Kidney capillary endothelial cell (primary cell): Measurements from ENCODE around the gene SMYD3.
"Not testable (repeated sequence)": the region's sequence is repeated elsewhere in the genome, so short reads cannot be mapped to it uniquely, and the experiment has no call there.

Experiments used
- DNase-seq: peaks from one replicate; pipeline ENCODE4 v3.0.0-alpha.2; 2018; ENCODE audit warnings: low spot score

The SMYD3 gene

DNA sequence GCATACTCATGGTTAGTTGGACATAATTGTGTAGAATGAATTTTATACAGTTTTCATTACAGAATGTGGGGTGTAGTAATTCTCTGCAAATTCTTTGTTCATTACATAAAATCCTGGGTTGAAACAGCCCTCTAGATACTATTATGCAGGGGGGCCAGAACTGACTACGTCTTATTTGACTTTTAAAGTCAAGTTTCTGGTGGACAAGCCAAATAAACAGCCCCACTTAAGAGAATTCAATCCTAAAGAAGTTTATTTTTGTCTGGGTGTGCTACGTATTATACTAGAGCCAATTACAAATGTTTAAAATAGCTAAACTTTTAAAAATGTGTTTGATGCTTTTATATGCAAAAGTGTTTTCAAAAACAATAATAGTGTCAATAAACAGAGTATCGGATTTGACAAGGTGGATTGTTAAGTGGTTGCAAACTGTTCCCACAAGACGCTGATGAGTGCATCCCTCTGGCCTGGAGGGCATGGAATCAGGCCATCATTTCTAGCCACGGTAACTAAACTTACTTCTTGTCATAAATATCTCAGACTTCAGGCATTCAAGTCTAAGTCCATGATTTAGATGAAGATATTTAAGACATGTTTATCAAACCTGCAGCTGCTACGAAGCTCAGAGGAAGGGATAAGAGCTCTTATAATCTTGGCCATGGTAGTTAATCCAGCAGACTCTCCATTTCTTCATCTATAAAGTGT, 706.0 kb downstream of the SMYD3 start:
- no peak for DNase-seq

DNA sequence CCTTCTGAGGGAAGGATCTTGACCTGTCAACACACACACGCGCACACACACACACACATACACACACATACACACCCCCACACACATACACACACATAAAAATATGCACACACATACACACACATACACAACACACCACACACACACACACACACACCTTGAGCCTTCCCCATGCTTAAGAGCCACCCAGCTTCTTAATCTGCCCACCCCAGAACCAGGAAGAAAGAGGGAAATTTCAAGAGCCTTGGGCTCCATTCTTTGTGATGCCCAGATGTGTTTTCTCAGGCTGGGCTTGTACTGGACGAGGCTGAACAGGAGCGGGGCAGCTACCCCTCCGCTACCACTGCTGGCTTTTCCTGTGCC, 708.7 kb downstream of the SMYD3 start:
- DNase-seq, result no peak

- DNase-seq, result no peak
Measured at GRCh38 chr1:245797592-245798348, 709.3 kb downstream of the SMYD3 start.

DNA sequence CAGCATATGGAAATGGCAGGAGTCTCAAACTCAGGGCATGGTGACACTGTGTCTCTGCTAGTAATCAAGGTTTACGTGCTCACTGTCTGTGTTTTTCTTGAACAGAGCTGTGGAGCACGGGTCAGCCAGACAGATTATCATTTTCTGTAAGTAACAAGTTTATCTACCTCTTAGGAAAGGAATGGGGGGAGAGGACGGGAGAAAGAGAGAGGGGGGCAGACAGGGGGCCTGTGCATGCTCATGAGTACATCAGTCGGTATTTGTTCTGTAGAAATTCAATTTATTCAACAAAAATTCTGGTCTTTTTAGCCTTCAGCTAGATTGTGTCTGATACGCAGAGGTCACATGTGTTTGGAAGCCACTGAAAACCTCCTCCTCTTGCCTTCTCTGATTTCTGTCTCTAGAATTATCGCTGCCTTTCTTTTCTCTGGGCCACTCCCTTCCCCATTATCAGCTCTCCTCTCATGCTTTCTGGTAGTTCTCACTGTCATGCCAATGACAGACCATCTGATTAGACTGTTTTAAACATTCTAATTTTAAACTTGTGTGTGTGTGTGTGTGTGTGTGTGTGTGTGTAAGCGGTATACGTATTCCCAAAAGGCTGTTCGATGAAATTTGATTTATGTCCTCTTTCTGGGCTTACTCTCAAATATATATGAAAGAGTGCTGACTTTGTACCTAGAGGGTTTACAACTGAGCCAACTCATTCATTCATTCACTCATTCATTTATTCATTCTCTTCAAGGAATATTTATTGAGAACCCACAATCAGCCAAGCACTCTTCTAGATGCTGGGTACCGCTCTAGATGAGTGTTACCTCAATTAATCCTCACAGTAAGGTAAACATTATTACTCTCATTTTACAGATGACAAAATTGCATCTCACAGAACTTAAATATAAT, 715.4 kb downstream of the SMYD3 start:
- no peak for DNase-seq

DNA sequence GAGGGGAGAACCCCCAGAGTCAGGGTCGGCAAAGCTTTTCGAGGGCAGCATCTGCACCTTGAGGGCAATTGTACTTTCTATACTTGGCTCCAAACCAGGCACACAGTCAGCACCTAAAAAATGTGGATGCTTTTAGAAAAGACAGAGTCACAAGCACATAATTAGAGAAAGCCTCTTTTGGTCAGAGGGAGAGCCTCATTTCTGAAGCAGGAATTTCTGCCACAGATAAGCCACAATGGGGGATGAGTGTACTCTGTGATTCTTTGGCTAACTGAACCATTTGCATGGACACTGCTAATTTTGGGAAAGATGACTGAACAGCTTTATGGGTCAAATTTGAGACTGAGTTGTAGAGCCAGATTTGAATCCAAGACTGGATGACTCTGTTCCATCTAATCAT, 716.6 kb downstream of the SMYD3 start:
- DNase-seq, result no peak

GRCh38 chr1:245788886-245789285, 718.2 kb downstream of the SMYD3 start:
- no peak for DNase-seq

GRCh38 chr1:245788269-245788668, 718.8 kb downstream of the SMYD3 start:
- DNase-seq, result no peak

DNA sequence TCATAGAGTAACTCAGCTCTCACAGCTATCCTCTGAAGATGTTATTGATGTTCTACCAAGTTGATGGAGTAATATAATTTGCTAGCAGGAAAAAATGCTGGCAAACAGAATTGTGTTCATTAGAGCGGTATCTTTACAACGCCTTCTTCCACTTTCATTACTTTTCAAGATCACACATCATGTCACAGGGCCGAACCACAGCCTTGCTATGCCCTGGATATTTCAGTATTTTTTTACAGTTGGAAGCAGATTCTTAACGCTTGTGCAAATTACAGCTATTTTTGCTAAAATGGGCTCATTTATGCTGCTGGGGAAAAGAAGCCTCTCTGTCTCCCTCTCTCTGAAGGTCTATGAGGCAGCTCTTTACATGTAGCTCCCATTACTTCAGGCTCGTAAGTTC, 720.1 kb downstream of the SMYD3 start:
- DNase-seq, result no peak

- no peak for DNase-seq
Measured at GRCh38 chr1:245779797-245780755, 727.0 kb downstream of the SMYD3 start.

DNA sequence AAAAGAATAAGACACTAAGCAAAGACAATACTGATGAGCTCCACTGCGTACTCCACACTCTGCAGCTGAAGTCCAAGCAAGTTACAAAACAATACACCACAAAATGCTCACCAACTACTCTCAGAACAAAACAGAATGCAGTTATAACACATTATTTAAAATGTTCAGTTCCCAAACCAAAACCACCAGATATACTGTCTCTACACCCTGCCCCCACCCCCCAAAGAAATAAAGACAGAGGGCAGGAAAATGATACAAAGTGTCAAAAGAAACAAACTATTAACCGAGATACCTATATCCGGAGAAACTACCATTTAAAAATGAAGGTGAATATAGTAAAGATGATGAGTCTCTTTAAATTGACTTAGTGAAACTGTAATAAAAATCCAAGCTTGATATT, 729.3 kb downstream of the SMYD3 start:
- no peak for DNase-seq

GRCh38 chr1:245776694-245777332, 730.3 kb downstream of the SMYD3 start:
- DNase-seq, result no peak

DNA sequence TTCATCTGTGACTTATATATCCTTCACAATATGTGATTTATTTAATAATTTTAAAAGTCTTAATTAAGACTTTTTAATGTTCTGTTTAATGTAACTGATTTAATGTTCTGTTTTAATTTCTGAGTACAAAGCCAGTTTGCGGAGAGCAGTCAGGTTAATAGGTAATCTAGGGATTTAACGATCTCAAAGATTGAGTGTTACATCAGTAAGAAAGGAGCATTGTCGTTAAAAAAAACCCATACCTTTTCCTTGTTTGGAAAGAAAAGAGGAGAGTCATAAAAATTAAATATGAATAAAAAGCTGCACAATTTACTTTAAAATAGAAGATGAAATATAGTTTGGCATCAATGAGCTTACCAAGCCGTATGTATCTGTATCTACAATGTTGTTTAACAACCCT, 730.9 kb downstream of the SMYD3 start:
- DNase-seq, result no peak

DNA sequence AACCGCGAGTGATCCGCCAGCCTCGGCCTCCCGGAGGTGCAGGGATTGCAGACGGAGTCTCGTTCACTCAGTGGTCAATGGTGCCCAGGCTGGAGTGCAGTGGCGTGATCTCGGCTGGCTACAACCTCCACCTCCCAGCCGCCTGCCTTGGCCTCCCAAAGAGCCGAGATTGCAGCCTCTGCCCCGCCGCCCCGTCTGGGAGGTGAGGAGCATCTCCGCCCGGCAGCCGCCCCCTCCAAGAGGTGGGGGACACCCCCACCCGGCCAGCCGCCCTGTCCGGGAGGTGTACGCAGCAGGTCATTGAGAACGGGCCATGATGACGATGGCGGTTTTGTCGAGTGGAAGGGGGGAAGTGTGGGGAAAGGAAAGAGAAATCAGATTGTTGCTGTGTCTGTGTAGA, 732.1 kb downstream of the SMYD3 start:
- not testable (repeated sequence) for DNase-seq

GRCh38 chr1:245774196-245774595, 732.9 kb downstream of the SMYD3 start:
- no peak for DNase-seq

DNA sequence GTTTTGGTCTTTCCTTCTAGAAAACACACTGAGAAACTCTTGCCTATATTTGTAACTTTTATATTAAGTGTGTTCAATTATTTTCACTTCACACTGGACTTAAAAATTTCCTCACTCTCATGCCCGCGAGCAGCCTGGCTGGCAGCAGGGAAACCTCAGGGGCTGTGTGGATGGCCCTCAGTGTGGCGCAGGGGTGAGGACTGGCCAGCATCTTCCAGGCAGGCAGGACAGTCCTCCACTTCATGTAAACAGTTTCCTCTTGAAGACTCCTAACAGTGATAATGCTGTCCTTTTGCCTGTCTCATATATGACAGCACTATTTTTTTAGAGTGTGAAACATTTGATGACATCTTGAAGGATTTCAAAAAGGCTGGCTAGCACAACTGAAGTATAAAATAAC, 733.7 kb downstream of the SMYD3 start:
- no peak for DNase-seq

DNA sequence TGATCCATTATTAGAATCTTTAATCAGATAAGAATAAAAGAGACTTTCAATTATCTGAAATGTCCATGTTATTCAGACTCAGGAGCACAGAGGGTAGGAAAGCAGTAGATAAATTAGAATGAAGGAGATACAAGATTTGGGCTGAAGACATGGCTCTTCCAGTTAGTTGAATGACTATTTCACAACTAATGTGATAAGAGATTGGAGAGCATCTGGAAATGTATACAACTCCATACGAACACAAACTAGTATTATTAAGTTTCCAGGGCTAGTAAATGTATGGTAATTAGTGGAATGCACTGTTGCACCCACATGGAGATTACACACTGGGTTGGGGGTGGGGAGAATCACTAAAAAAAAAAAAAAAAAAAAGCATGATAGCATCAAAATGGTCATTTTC, 734.3 kb downstream of the SMYD3 start:
- no peak for DNase-seq

GRCh38 chr1:245772325-245772724, 734.8 kb downstream of the SMYD3 start:
- no peak for DNase-seq

DNA sequence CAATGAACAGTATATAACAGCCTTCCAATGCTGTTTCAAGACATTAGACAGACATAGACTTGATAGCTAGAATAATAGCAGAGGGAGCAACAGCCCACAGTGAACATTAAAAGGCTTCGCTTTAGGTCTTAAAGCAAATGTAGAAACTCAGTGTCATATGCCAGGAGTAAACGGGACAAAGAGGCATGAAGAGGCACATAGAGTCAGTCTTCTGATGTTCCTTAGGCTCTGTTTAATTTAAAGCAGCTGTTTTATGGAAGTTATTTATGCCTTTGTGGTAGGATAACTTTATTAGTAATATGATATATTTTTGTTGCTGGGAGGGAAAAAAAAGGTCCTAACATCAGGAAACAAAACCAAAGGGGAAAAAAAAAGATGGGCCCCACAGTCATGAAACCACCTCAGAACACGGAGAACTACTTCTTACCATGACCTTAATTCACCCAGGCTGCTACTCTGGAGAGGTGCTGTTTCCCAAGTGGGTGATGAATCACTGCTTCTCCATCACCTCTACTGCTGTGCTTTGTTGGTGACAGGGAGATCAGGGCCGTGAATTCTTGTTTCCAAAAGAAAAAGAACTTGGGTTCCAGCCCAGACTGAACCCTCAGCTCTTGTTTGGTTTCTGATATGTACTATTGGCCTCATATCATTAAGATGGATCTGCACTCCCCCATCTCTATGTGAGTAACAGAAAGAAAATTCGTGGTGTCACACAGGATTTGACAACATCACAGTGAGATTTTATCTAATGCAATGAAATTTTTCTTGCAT, 735.4 kb downstream of the SMYD3 start:
- DNase-seq, result no peak

GRCh38 chr1:245770156-245770555, 736.9 kb downstream of the SMYD3 start:
- no peak for DNase-seq

DNA sequence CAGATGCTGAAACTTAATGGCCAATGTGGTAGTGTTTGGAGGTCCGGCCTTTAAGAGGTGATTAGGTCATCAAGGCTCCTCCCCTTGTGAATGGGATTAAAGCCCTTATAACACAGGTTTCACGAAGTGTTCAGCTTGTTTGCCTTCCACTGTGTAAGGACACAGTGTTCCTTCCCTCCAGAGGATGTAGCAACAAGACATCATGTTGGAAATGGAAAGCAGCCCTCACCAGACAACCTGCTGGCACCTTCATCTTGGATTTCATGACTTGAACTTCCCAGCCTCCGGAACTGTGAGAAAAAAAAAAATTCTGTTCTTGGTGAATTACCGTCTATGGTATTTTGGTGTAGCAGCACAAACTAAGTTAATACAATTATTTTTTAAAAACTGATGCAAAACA, 738.5 kb downstream of the SMYD3 start:
- no peak for DNase-seq
